DND-41 (cell line): ENCODE measurements around the gene RALA.

Experiments used
- ATAC-seq: fragments of 200-7000 bp; cut with Tn5 transposase; 3 replicates; pipeline ENCODE4 v1.9.1; 2021; ENCODE audit warnings: low read depth; ENCODE audit not compliant: insufficient read depth
- DNase-seq: peaks from one replicate; pipeline ENCODE4 v3.0.0-alpha.2; 2020
- H2AFZ ChIP-seq: 2 replicates; pipeline ENCODE4 v1.6.0; 2012; ENCODE audit warnings: low read depth, low read length
- H3K27ac ChIP-seq: 2 replicates; pipeline ENCODE4 v1.5.1; 2012; ENCODE audit warnings: low read length, inconsistent platforms
- H3K27me3 ChIP-seq: fragments of 200-600 bp; sonication (generic); 2 replicates; pipeline ENCODE4 v1.6.0; 2012; ENCODE audit warnings: low read length, mild to moderate bottlenecking, inconsistent platforms; ENCODE audit not compliant: insufficient read depth, poor library complexity
- H3K36me3 ChIP-seq: 2 replicates; pipeline ENCODE4 v1.5.1; 2012; ENCODE audit warnings: low read length, inconsistent platforms; ENCODE audit not compliant: insufficient read depth
- H3K4me1 ChIP-seq: 2 replicates; pipeline ENCODE4 v1.5.1; 2012; ENCODE audit warnings: mild to moderate bottlenecking, low read length; ENCODE audit not compliant: insufficient read depth
- H3K4me2 ChIP-seq: 2 replicates; pipeline ENCODE4 v1.6.0; 2012; ENCODE audit warnings: mild to moderate bottlenecking, moderate library complexity, low read length, inconsistent platforms; ENCODE audit not compliant: insufficient read depth
- H3K4me3 ChIP-seq, 2 experiments: fragments of 200-600 bp in 1 of 2; shearing (Covaris generic) in 1 of 2; 2 replicates each; pipeline ENCODE4 v1.5.1; 2012 to 2016; ENCODE audit warnings: inconsistent platforms in 2 of 2, low read length in 2 of 2, mild to moderate bottlenecking in 2 of 2, low read depth in 1 of 2, moderate library complexity in 1 of 2
- H3K79me2 ChIP-seq: 2 replicates; pipeline ENCODE4 v1.6.0; 2012; ENCODE audit warnings: low read length, inconsistent platforms; ENCODE audit not compliant: insufficient read depth
- H3K9ac ChIP-seq: 2 replicates; pipeline ENCODE4 v1.6.0; 2012; ENCODE audit warnings: low read depth, mild to moderate bottlenecking, inconsistent platforms, low read length, moderate library complexity
- H3K9me3 ChIP-seq: 2 replicates; pipeline ENCODE4 v1.5.1; 2012; ENCODE audit warnings: low read length, moderate library complexity, mild to moderate bottlenecking, inconsistent platforms; ENCODE audit not compliant: insufficient read depth, severe bottlenecking
- H4K20me1 ChIP-seq: 2 replicates; pipeline ENCODE4 v1.6.0; 2012; ENCODE audit warnings: low read length; ENCODE audit not compliant: insufficient read depth
- EZH2 ChIP-seq: IDR thresholded peaks from 3 replicates; pipeline ENCODE4 v1.6.1; 2012; ENCODE audit warnings: borderline replicate concordance, low read depth, mild to moderate bottlenecking, moderate library complexity, low read length, inconsistent platforms; ENCODE audit not compliant: severe bottlenecking
- TF ChIP-seq, protein P1 (sequence below): IDR thresholded peaks from 2 replicates; pipeline ENCODE4 v1.5.1; 2012; ENCODE audit warnings: borderline replicate concordance, low read length, moderate library complexity, mild to moderate bottlenecking; ENCODE audit not compliant: poor library complexity, severe bottlenecking; ENCODE audit errors: extremely low read depth

RALA gene

GRCh38 chr7:39753823-39754325 is 130.5 kb downstream of the RALA start:
- no peak for TF ChIP-seq EZH2
- TF ChIP-seq, protein P1, sequence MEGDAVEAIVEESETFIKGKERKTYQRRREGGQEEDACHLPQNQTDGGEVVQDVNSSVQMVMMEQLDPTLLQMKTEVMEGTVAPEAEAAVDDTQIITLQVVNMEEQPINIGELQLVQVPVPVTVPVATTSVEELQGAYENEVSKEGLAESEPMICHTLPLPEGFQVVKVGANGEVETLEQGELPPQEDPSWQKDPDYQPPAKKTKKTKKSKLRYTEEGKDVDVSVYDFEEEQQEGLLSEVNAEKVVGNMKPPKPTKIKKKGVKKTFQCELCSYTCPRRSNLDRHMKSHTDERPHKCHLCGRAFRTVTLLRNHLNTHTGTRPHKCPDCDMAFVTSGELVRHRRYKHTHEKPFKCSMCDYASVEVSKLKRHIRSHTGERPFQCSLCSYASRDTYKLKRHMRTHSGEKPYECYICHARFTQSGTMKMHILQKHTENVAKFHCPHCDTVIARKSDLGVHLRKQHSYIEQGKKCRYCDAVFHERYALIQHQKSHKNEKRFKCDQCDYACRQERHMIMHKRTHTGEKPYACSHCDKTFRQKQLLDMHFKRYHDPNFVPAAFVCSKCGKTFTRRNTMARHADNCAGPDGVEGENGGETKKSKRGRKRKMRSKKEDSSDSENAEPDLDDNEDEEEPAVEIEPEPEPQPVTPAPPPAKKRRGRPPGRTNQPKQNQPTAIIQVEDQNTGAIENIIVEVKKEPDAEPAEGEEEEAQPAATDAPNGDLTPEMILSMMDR = no peak
- Histone ChIP-seq H3K4me1 (no peaks in the 10 kb centered on the region), H3K4me2 (no peak overlapping the region), H3K79me2 (no peaks in the 10 kb centered on the region), H3K4me3 (no peak overlapping the region), H3K9me3 (no peaks in the 10 kb centered on the region), H3K9ac (no peak overlapping the region), H3K27me3 (no peaks in the 10 kb centered on the region), H2AFZ (no peak overlapping the region), H3K36me3 (no peaks in the 10 kb centered on the region), H4K20me1 (no peaks in the 10 kb centered on the region; the same call in 1 of the 2 replicates), H3K27ac (no peak overlapping the region)
- no peak for ATAC-seq
- DNase-seq = no peak

- no peak overlapping the region for H3K4me2 ChIP-seq
- H3K4me3 ChIP-seq = no peak overlapping the region
- H3K9me3 ChIP-seq = no peaks in the 10 kb centered on the region
- H3K27ac ChIP-seq = no peak overlapping the region
- no peaks in the 10 kb centered on the region for H3K4me1 ChIP-seq
- no peaks in the 10 kb centered on the region for H3K79me2 ChIP-seq
- no peaks in the 10 kb centered on the region; the same call in 1 of the 2 replicates for H4K20me1 ChIP-seq
- no peak for ATAC-seq
- H3K36me3 ChIP-seq = no peaks in the 10 kb centered on the region
- H2AFZ ChIP-seq = no peak overlapping the region
- TF ChIP-seq, protein P1 = no peak
- no peak for TF ChIP-seq EZH2
- DNase-seq = no peak
- H3K9ac ChIP-seq = no peak overlapping the region
- H3K27me3 ChIP-seq = no peaks in the 10 kb centered on the region
Measured at GRCh38 chr7:39754326-39755120, 131.2 kb downstream of the RALA start.

DNA sequence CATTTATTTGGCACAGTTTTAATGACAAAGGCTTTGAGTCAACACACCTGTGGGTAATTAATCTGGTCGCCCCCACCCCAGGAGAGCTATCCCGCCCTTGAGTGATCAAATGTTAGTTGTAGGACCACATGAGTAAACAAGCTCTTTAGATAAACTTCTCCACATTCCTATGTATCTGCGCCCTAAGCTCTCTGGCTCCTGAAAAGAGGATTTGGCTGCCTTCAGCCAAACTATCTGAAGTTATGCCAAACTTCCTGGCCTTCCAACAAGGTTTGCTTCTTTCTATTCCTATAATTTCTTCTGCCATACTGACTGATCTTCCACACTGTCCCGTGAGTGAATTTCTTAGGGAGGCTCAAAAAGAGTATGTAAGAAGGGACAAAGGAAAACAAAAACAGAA is 134.2 kb downstream of the RALA start:
- peaks cover 2% of the 10 kb centered on the region; the same call in 1 of the 2 replicates for H3K4me1 ChIP-seq
- DNase-seq (no peak), ATAC-seq (no peak)
- no peak overlapping the region for H3K4me2 ChIP-seq
- TF ChIP-seq EZH2 = no peak
- TF ChIP-seq, protein P1 = no peak
- H3K36me3 ChIP-seq = no peaks in the 10 kb centered on the region
- no peaks in the 10 kb centered on the region for H3K27me3 ChIP-seq
- no peak overlapping the region for H3K4me3 ChIP-seq
- H3K9ac ChIP-seq = no peak overlapping the region
- H3K9me3 ChIP-seq = no peaks in the 10 kb centered on the region
- H4K20me1 ChIP-seq = no peaks in the 10 kb centered on the region; the same call in 1 of the 2 replicates
- H3K79me2 ChIP-seq = no peaks in the 10 kb centered on the region
- no peak overlapping the region for H2AFZ ChIP-seq
- no peak overlapping the region for H3K27ac ChIP-seq
